ENCODE data around the gene MC4R.
A peak's percentile ranks its signal among the peaks of the same experiment; 100 is the strongest.
"Not testable (repeated sequence)": the region's sequence is repeated elsewhere in the genome, so short reads cannot be mapped to it uniquely, and the experiment has no call there.

Gene MC4R

DNA sequence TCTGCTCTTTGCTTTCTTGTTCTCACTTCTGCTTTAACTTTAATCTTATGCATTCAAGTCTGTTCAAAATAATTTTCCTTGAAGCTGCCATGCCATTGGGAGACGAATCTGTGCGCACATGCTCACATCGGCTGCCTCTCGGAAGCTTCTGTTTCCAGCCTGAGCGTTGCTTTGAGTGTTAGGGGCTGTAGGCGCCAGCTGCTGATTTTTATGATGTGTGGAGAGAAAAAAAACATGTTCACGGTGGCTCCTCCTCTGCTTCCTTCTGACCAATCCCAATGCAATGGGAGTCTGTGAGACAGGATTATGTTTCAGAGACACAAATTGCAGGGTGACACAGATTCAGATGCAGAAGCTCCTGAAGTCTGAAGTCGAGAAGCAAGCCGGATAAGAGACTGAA is at the start of gene MC4R:
TSS of gene MC4R (minus strand) at position 180 of the 400 bp plus-strand sequence. CDS start 426 bp downstream, outside the sequence.
- peak; percentile 88 for DNase-seq

DNA sequence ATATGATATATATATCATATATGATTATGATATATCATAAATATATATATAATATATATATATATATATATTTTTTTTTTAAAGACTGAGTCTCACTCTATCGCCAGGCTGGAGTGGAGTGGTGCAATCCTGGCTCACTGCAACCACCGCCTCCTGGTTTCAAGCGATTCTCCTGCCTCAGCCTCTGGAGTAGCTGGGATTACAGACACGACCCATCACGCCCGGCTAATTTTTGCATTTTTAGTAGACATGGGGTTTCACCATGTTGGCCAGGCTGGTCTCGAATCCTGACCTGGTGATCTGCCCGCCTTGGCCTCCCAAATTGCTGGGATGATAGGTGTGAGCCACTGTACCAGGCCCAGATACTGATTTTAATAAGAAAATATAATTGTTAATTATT is 49.7 kb upstream of the MC4R start:
- DNase-seq: not testable (repeated sequence)

DNA sequence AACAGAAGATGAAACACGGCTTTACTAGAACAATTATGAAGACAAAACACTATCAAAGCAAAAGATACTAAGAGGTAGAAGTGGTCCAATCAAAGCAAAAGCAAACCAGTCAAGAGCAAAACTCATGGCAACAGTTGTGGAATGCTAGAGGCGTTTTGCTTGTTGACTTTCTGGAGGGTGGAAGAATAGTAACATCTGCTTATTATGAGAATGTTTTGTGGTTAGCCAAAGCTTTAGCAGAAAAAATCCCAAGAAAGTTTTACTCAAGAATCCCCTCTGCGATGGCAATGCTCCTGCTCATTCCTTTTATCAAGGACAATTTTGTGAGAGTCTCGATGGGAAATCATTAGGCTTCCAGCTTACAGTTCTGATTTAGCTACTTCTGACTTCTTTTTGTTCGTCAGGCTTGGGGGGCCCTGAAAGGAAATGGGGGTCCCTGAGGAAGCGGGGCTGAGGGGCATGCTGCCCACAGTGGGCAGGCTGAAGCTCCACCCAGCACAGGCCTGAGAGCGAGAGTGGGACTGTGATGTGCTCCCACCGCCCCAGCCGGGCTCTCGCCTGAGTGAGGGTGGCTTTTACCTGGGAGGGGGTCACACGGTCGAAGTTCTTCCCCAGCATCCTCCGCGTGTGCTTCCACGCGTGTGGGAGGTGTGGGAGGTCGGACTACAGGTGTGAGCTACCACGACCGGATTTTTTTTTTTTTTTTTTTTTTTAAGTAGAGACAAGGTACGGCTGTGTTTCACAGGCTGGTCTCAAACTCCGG is 49.0 kb upstream of the MC4R start:
- DNase-seq: no peak

DNA sequence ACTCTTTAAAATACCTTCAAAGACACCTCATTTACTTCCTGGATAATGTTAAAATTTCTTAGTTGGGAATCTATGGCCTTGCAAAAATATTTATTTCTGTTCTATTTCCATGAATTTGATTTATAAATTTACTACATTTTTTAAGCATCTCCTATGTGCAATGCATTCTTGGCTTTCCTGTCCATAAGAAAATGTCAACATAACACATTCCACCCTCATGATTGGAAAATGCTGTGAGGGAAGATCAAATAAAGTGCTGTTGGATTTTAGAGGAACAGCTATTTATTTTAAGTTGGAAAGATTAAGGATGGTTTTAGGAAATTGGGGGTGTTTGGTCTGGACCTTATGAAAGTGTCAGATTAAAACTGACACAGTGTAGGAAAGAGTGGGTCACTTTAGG is 45.4 kb upstream of the MC4R start:
- DNase-seq: no peak

DNA sequence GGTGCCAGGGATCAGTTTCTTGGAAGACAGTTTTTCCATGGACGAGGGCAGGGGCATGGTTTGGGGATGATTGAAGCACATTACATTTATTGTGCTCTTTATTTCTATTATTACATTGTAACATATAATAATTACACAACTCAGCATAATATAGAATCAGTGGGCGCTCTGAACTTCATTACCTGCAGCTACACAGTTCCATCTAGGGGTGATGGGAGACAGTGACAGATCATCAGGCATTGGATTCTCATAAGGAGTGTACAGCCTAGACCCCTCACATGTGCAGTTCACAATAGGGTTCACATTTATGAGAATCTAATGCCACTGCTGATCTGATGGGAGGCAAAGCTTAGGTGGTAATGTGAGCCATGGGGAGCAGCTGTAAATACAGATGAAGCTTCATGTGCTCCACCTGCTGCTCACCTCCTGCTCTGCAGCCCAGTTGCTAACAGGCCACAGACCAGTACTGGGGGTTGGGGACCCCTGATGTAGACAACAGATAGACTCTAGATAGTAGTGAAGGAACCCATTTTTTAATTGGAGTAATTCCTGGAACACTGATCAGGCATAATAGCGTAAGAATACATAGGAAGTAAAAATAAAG is 41.5 kb upstream of the MC4R start:
- no peak for DNase-seq

DNA sequence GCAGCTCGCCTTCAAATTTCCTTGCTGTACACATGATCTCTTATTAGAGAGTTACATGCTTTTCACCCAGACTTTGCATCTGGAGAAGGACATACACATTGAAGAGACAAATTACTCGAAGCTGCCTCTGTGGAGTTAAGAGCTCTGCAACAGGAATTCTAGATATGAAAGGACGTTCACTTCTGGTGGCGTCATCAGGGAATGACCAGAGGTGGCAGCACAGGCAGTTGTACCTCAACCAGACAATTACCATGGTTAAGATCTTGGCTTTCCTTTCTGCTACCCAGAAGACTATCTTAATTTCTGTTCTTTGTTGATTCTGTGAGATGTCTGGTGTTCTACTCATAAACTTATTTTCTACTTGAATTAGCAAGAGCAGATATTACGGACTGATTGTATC is 39.1 kb upstream of the MC4R start:
- no peak for DNase-seq

DNA sequence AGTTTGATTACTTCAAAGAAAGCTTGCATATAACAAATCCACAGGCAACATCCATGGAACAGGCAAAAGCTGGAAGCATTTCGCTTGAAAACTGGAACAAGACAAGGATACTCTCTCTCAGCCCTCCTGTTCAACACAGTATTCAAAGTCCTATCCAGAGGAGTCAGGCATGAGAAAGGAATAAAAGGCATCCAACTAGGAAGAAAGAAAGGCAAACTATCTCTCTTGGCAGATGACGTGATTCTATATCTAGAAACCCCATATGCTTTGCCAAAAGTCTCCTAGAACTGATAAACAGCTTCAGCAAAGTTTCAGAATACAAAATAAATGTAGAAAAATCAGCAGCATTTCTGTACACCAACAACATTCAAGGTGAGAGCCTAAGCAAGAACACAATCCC is 34.1 kb upstream of the MC4R start:
- DNase-seq: no peak

DNA sequence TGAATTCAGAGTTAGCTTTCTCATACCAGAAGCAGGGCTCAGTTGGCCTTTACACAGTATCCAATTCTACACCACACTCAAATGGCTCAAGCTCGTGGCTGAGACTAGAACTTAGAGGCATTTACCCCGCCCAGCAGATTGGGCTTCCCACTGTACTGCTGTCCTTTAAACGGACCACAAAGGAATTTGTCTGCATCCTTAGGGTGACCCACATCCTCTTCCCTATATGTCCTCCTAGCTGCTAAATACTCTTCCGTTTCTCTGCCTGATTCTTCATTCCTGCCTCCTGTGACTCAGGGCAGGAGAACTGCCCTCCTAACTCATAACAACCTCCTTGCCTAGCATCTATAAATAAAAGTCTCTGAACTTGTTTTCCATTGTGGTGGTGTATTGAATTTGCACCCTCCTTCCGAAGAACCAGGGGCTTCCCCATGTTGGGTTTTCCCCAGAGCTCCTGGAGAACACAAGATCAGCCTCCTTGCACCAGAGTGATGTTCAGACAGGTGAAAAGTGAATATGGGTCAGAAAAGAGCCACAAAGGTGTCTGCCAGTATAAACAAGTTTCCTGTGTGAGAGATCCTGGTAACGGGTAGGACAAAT is 32.0 kb upstream of the MC4R start:
- DNase-seq: no peak

DNA sequence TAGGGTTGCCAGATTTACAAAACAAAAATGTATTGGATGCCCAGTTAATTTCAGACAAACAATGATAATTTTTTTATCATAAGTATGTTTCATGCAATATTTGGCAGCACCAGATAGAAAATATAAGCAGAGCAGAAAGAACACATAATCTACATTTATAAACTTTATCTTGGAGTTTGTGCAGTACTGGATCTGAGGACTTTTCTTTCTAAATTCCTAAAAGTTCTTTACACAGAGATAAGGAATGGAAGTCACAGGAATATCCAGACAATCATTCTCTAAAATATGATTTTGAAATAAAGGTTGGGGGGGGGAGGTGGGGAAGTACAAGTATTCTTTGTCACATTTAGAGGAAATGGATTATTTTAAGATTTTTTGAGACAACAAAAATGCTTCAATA is 28.8 kb upstream of the MC4R start:
- no peak for DNase-seq

DNA sequence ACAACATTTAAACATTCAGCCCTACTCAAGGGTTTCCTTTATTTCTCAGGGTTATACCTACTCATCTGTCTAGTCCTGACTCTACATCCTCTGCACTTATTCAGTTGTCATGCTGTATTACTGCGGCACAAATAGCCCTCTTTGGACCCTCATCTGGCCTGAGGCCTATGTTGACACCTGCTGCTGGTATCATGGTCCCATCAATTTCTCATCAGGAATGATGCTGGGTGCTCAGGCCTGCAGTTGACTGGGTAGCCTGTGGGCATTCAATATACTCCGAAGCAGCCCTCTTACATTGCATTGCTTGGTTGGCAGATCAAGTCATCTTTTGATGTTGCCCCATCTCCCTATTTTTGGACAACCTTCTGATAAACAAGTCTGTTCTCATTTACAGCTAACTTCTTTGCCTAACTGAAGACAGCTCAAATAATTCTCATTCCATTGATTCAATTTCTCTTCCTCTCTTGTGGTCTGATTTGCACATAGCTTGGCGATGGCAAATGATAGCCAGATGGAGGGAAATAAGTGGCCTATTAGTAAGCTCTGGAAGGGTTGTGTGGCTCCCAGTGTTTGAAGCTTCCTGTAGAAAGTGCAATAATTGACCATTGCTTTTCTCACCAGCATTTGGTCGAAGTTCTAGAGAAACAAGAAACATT is 19.1 kb upstream of the MC4R start:
- DNase-seq: no peak

DNA sequence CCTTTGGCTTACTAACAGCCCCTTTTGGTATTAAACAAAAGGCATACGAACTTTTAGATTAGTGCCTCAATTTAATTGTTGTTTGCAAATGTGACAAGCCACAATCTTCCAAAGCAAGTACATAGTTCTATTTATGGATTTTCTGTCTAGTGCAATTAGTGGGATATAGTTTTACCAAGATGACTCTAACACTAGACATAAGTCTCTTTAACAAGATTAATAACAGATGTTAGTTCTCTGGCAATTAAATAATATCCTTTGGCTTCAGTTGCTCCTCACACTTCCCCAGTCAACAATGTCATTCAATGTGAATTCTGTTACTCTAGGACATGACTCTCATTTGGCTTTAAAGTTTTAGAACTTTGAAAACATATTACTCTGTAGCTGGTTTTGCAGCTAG is 16.7 kb upstream of the MC4R start:
- no peak for DNase-seq

DNA sequence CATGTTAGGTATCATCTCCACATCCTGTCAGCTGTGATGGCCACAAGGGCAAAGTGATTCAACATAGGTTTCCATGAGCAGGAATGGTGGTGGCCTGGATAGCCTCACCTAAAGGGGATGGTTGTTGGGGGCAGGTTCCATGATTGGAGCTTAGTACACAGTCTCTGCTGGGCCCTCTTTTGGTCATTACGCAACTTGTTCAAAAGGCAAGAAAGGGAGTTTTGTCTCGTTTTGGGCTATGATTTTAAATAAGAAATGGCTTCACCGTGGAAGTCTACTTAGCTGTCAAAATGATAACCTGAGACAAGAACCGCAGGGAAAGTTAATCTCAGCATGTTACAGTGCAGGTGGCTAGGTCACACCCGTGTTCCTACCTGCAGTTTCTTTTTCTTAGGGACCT is 13.1 kb upstream of the MC4R start:
- DNase-seq: no peak

DNA sequence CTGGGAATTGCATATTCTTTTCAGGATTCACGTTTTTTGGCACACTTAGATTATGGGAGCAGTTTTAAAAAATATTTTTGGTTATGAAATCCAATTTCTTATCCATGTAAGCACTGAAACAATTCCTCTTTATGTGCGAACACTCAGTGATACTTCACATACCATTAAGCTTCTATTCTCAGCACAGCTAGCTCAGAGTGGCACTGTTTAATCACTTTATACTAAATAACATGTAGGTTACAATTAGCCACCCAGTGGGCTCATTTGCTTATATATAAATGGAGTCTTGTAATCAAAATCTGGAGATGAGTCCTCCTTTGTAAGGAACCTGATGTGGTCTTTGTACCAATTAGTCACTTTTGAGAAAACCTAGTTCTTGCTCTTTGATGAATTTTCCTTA is 11.3 kb upstream of the MC4R start:
- no peak for DNase-seq

DNA sequence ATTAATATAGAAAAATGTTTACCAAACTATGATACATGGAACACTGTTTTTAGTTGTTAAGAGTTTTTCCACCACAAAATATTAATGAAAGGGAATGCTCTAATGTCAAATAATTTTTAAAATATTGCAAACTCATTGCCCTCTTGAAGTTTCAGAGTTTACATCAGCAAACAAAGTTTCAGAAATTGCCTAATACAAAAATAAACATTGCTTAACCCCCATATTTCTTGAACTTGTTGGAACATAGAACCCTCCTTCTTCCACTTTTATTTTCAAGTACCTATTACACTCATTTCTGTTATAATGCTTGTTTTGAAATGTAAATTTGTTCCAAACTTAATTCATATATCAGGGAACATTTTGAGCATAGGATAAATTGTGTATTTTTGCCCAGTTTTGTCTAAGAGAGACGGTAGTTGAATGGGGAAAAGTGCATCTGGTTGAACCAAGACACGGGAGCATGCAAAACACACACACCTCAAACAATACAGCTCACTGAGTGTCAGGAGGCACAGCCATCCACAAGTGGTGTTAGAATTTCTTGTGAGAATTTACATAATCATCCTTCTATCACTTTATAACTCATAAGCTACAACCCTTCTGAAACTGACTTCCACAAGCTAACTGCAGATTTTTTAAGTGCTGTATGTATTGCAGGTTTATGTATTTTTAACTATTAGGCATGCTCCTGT is 5.3 kb upstream of the MC4R start:
- no peak for DNase-seq

DNA sequence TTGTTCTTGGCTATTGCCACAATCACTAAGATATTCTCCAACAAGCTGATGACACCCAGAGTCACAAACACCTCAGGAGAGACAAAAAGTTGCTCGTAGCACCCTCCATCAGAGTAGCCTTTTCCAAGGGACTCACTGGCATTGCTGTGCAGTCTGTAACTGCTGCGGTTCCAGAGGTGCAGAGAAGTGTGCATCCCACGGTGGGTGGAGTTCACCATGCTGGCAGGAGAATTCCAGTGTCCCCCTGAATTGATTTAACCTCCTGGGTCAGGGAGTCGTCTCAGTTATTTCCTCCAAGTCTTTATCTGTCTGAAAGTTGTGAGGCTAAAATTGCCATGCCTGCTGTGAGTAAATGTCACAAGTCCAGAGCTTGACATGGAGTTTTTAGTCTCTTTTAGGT is 443 bp downstream of the MC4R start:
- DNase-seq: no peak

DNA sequence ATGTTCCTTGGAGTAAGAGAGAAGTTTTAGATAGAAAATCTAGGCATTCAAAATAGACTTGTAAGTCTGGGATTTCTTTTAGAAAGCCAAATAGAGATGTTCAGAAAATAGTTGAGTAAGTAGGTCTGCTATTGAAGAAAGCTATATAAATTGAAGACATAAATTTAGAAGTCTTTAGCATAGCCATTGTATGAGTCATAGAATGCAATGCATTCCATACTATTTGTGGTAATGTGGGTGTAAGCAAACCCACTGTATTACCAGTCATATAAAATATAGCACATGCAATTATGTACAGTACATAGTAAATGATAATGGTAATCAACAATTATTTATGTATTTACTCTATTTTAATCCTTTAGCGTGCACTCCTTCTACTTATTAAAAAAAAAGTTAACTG is 14.1 kb downstream of the MC4R start:
- DNase-seq: no peak

DNA sequence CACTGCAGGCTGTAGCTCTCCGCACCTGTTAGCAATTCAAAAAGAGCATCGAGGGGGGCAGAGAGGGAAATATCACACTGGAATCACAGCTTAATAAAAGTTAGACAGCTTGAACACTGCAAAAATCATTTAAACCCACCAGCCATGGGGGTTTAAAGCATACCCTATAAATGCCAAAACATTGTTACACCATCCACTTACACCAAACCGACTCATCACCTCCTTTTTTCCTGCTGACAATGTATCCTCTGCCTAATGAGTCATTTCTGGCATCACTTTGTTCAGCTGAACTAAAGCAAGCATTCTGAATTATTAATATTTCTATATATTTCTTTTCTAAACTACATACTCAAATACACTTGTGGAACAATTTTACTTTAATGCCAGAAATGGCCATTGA is 21.6 kb downstream of the MC4R start:
- no peak for DNase-seq

DNA sequence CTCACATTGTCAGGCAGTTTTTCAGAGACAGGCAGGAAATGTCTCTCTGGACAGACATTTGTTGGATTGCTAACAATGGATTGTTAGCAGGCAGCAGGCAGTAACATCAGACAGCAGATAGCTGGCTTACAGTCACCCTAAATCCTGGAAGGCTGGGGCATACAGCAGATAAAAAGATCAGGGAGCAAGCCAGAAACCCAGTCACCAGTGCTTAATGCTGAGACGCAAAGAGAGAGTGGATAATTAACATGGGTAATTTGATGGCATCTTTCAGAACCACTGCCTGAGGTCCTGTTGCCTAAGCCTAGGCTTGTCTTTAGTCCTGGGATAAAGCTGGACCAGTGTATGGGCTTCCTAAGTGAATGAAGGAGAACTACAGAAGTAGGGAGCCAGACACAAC is 22.4 kb downstream of the MC4R start:
- DNase-seq: no peak

DNA sequence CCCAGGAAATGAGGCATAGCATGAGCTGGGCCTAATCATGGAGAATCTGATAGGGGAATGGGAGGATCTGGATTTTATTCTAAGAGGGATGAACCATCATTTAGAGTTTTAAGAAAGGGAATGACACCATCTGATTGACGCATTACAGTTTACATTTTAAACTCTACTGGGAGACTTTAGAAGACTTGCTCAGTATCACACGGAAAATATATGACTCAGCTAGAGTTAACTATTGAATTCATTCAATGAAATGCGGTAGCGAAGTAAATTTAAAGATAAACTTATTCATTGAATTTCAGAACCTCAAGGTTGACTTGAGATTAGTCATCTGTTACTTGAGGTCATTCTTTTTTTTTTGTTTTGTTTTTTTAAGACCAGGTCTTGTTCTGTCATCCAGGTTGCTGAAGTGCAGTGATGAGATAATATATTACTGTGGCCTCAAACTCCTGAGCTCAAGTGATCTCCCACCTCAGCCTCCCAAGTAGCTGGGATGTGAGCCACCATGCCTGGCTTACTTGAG is 25.0 kb downstream of the MC4R start:
- DNase-seq: no peak

DNA sequence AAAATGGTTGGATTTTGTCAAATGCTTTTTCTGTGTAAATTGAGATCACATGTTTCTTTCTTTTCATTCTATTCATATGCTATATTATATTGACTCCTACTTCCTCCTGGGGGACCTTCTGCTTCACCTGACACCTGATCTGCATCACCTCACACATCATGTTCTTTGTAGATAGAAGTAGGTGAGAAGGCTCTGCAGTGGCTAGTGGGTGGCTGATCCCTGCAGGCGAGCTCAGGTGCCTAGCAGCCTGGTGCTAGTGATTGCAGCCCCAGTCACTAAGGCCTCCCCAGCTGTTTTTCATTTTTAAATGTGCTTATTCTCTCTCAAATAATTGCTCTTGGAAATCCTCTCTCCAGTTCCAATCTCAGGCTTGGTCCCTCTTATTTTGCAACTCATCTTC is 33.6 kb downstream of the MC4R start:
- no peak for DNase-seq

DNA sequence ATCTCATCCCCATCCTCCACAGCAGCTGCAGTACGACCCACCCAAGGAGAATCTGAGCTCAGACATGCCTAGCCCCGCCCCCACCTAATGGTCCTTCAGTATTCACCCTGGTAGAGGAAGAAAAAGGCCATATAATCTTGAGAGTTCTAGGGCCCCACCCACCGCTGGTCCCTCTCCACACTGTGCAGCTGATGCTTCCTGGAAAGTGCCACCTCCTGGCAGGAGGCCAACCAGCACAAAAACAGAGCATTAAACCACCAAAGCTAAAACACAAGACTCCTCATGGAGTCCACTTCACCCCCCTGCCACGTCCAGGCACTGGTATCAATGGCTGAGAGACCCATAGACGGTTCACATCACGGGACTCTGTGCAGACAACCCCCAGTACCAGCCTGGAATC is 40.7 kb downstream of the MC4R start:
- DNase-seq: no peak

DNA sequence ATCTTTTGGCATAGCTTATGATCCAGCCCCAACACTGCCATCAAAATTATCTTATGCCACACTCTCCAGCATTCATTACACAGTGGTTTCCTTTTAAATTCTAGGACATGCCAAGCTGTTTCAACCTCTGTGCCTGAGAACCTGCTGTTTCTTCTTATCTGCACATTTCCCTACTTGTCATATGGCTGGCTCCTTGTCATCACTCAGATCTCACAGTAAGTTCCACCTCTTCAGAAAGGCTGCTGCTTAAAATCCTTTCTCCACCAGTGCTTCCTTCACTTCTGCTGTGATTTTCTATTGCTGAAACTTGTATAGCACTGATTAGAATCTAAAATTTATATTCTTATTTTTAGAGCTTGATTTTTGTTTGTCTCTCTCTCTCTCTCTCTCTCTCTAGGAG is 43.4 kb downstream of the MC4R start:
- no peak for DNase-seq

DNA sequence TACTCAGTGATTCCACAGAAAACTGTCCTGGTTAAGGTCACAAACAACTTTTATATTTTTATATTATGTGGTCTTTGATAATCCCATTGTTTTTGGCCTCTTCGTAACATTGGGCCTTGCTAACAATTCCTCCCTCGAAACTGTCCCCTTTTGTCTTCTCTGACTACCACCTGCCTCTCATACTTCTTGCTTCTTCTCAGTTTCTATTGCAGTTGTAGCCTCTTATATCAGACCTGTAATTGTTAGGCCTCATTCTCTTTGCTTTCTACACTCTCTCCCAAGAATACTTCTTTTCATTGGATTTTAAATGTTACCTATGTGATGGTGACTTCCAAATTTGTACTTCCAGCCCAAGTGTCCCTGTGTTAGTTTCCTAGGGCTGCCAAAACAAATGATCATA is 44.7 kb downstream of the MC4R start:
- DNase-seq: no peak

Measured in NCI-H1694 treated with DMSO at 0.1 percent for 48 hours (cell line).